HepG2 (cell line): ENCODE measurements around the gene PCDHGB1. TPM values are rescaled to one million over a fixed set of nuclear protein-coding genes. Genes with fewer than 3 reads are reported as not detected.
A peak's percentile ranks its signal among the peaks of the same experiment; 100 is the strongest.

Experiments
- ATAC-seq: fragments of 200-7000 bp; cut with Tn5 transposase; 3 replicates; pipeline ENCODE4 v1.9.1; 2020; ENCODE audit warnings: mild to moderate bottlenecking, moderate library complexity
- BruUV-seq: library from RNA; stranded (reverse); fragments of 400-500 nt; replicated peaks from 2 replicates; lab custom pipeline; 2021; lab: Mats Ljungman, UMichigan
- CTCF ChIA-PET: fragments of 300-600 bp; formaldehyde crosslinking; extraction: SDS; loops from one replicate; lab custom pipeline; 2021; ENCODE audit warnings: low total read pairs, inconsistent platforms, low intra/inter-chr PET ratio; lab: Yijun Ruan, JAX
- POLR2A ChIA-PET: fragments of 350-600 bp; sonication (Branson Sonifier 250); formaldehyde crosslinking; loops from one replicate; lab custom pipeline; 2020; ENCODE audit warnings: antibody characterized with exemption, inconsistent platforms; lab: Yijun Ruan, JAX
- DNase-seq: peaks from one replicate; pipeline ENCODE4 v3.0.0-alpha.2; 2015; ENCODE audit warnings: low spot score
- FAIRE-seq: peaks from 3 replicates; lab custom pipeline; 2011; peaks lifted over from hg19 to GRCh38; lab: Jason Lieb, UNC
- H2AFZ ChIP-seq: one replicate; pipeline ENCODE4 v1.6.1; 2011; ENCODE audit warnings: low read length, inconsistent platforms
- H3K27ac ChIP-seq: fragments of 300-600 bp; 3 replicates; pipeline ENCODE4 v1.8.0; 2011; ENCODE audit warnings: mixed run types, mild to moderate bottlenecking, mixed read lengths, low read length, inconsistent platforms; ENCODE audit not compliant: insufficient read depth; ENCODE audit errors: extremely low read length
- H3K27me3 ChIP-seq, 2 experiments: fragments of 200-600 bp in 1 of 2; 2 replicates in 1 of 2; 3 replicates in 1 of 2; pipeline versions ENCODE4 v1.6.0 to v1.8.0; 2011; ENCODE audit warnings: low read length in 2 of 2, mild to moderate bottlenecking in 2 of 2, moderate library complexity in 2 of 2, inconsistent platforms in 1 of 2; ENCODE audit not compliant: insufficient read depth in 2 of 2, control insufficient read depth in 1 of 2
- H3K36me3 ChIP-seq, 2 experiments: fragments of 200-600 bp in 1 of 2; replicated peaks in 1 of 2; 2 replicates in 1 of 2; 3 replicates in 1 of 2; pipeline versions ENCODE4 v1.5.1 to v1.8.0; 2011; ENCODE audit warnings: low read length in 2 of 2, inconsistent platforms in 1 of 2; ENCODE audit not compliant: insufficient read depth in 2 of 2, control insufficient read depth in 1 of 2
- H3K4me1 ChIP-seq: 2 replicates; pipeline ENCODE4 v1.5.1; 2012; ENCODE audit warnings: low read length, inconsistent platforms; ENCODE audit not compliant: insufficient read depth
- H3K4me2 ChIP-seq: 2 replicates; pipeline ENCODE4 v1.6.0; 2011; ENCODE audit warnings: low read depth, low read length, inconsistent platforms
- H3K4me3 ChIP-seq, 3 experiments: fragments of 200-600 bp in 1 of 3; sonication (generic), shearing (Covaris generic) in 1 of 3; replicated peaks in 1 of 3; 2 replicates each; pipeline ENCODE4 v1.5.1; 2011 to 2016; ENCODE audit warnings: low read length in 3 of 3, inconsistent platforms in 2 of 3, low read depth in 2 of 3, mild to moderate bottlenecking in 2 of 3, control low read depth in 1 of 3, mixed read lengths in 1 of 3; ENCODE audit not compliant: insufficient read depth in 1 of 3
- H3K79me2 ChIP-seq: one replicate; pipeline ENCODE4 v1.6.1; 2011; ENCODE audit warnings: low read length, inconsistent platforms; ENCODE audit not compliant: insufficient read depth
- H3K9ac ChIP-seq: 2 replicates; pipeline ENCODE4 v1.6.0; 2011; ENCODE audit warnings: mild to moderate bottlenecking, low read depth, low read length, inconsistent platforms; ENCODE audit not compliant: insufficient read depth
- H3K9me3 ChIP-seq: 2 replicates; pipeline ENCODE4 v1.5.1; 2012; ENCODE audit warnings: mild to moderate bottlenecking, low read length
- H4K20me1 ChIP-seq: 2 replicates; pipeline ENCODE4 v1.6.0; 2011; ENCODE audit warnings: inconsistent platforms, mild to moderate bottlenecking, low read length, moderate library complexity; ENCODE audit not compliant: insufficient read depth
- DNMT1 ChIP-seq: sonication (generic); formaldehyde crosslinking; IDR thresholded peaks from 2 replicates; pipeline ENCODE4 v1.5.1; 2020; ENCODE audit warnings: mild to moderate bottlenecking, missing genetic modification reagents
- ZNF446 ChIP-seq: sonication (generic); formaldehyde crosslinking; IDR thresholded peaks from 2 replicates; pipeline ENCODE4 v1.5.0; 2020; ENCODE audit warnings: mild to moderate bottlenecking, missing genetic modification reagents
- ZNF646 ChIP-seq: sonication (generic); formaldehyde crosslinking; IDR thresholded peaks from 2 replicates; pipeline ENCODE4 v1.9.0; 2021; ENCODE audit warnings: mild to moderate bottlenecking, missing genetic modification reagents
- WGBS: methylation state at CpG from one replicate; pipeline ENCODE4 v1.1.6; 2017; ENCODE audit warnings: low lambda C conversion rate; 5-methylcytosine and 5-hydroxymethylcytosine counted together
- in situ Hi-C: cut with HindIII; loops from 2 replicates; pipeline ENCODE4 v1.10.0; 2017; ENCODE audit warnings: low pct_unique_long_range_greater_than_20kb; ENCODE audit not compliant: extremely low pct_ligation_motif_present
- intact Hi-C: fragments of 100-400 bp; cut with micrococcal nuclease; formaldehyde crosslinking; loops from one replicate; pipeline ENCODE4 v1.10.0; 2022; ENCODE audit not compliant: unreplicated experiment
- polyA plus RNA-seq, 8 experiments: library from polyadenylated mRNA; depleted of rRNA in 3 of 8; stranded (reverse) in 7 of 8; unstranded in 1 of 8; fragments of >200 nt; fragmentation: Illumina TruSeq in 4 of 8; extraction: Trizol in 4 of 8; gene quantifications; 2 replicates each; pipeline versions ENCODE4 v1.2.1 to v1.2.3, GENCODE V29; 2011 to 2016; ENCODE audit warnings: low read depth in 4 of 8, missing spikeins in 1 of 8, mixed read lengths in 1 of 8; ENCODE audit not compliant: insufficient read depth in 1 of 8
- total RNA-seq, 5 experiments: library from RNA; depleted of rRNA; stranded (reverse); fragments of >200 nt; fragmentation: Illumina TruSeq; extraction: Trizol; gene quantifications; 2 replicates each; pipeline ENCODE4 v1.2.3, GENCODE V29; 2016; ENCODE audit warnings: low read depth in 1 of 5

The PCDHGB1 gene
- total and polyA plus RNA-seq, 2 of the 13 experiments (the other 11 are each of a cell fraction or from before 2014, with no cell fraction given): 1.0 to 2.6 TPM

GRCh38 chr5:141371572-141372475, 21.9 kb downstream of the PCDHGB1 start:
- no peak for DNase-seq
- intact Hi-C loops (no loop called here), in situ Hi-C loops (no loop called here)
- no peak overlapping the region for H3K9ac ChIP-seq
- no peaks in the 10 kb centered on the region for H3K27me3 ChIP-seq
- BruUV-seq: no TSS peak
- no peak overlapping the region for H3K4me2 ChIP-seq
- H3K36me3 ChIP-seq: no peaks in the 10 kb centered on the region
- no peaks in the 10 kb centered on the region for H4K20me1 ChIP-seq
- peaks cover 53% of the 10 kb centered on the region for H3K9me3 ChIP-seq
- H3K27ac ChIP-seq: no peak overlapping the region
- ChIA-PET POLR2A (no interaction called here), CTCF (no interaction called here)
- ATAC-seq: no peak
- TF ChIP-seq DNMT1 (CRISPR knock-in tag) (0 out of 2 replicates have a peak, but pooled peaks have one; percentile 57), ZNF446 (CRISPR knock-in tag) (no peak), ZNF646 (CRISPR knock-in tag) (no peak)
- H3K4me1 ChIP-seq: no peaks in the 10 kb centered on the region
- H3K4me3 ChIP-seq: no peak overlapping the region
- H3K79me2 ChIP-seq: no peaks in the 10 kb centered on the region
- H2AFZ ChIP-seq: no peak overlapping the region
- no peak for FAIRE-seq
- WGBS: 73% methylated on average over 40 of the region's 69 CpGs
